GM12878 (cell line): Measurements from ENCODE around the gene PDXP. TPM values are rescaled to one million over a fixed set of nuclear protein-coding genes. Genes with fewer than 3 reads are reported as not detected.

Source experiments
- CUX1 ChIP-seq: IDR thresholded peaks from 2 replicates; pipeline ENCODE4 v1.6.1; 2012; ENCODE audit warnings: improper control_type of control experiment, low read depth, low read length; ENCODE audit not compliant: insufficient replicate concordance
- HSF1 ChIP-seq: fragments of 150-350 bp; IDR thresholded peaks from 2 replicates; pipeline ENCODE4 v1.6.1; 2014; ENCODE audit warnings: mild to moderate bottlenecking, low read depth, low read length
- POLR2AphosphoS5 ChIP-seq: IDR thresholded peaks from 2 replicates; pipeline ENCODE4 v1.6.1; 2011; ENCODE audit warnings: mild to moderate bottlenecking, low read length, inconsistent platforms
- SMAD1 ChIP-seq: fragments of 450-650 bp; IDR thresholded peaks from 2 replicates; pipeline ENCODE4 v1.6.1; 2018; ENCODE audit warnings: mild to moderate bottlenecking, low read depth; ENCODE audit not compliant: partially characterized antibody
- ZSCAN29 ChIP-seq: fragments of 450-650 bp; IDR thresholded peaks from 2 replicates; pipeline ENCODE4 v1.6.1; 2017; ENCODE audit warnings: mild to moderate bottlenecking, moderate library complexity
- ZZZ3 ChIP-seq: IDR thresholded peaks from 2 replicates; pipeline ENCODE4 v1.6.1; 2011; ENCODE audit warnings: low read depth; ENCODE audit not compliant: control insufficient read depth, insufficient read length
- polyA plus RNA-seq, 11 experiments: library from polyadenylated mRNA; depleted of rRNA in 4 of 11; unstranded in 6 of 11; stranded (reverse) in 5 of 11; fragments of >200 nt; fragmentation: Nextera tagmentation in 4 of 11; fragmentation: Illumina TruSeq in 1 of 11; extraction: Ambion mirVana in 4 of 11; extraction: Trizol in 1 of 11; gene quantifications; 1 replicate in 1 of 11; 2 replicates in 10 of 11; pipeline versions ENCODE4 v1.2.1 to v1.2.3, GENCODE V29; 2011 to 2016; ENCODE audit warnings: inconsistent platforms in 2 of 11, missing spikeins in 2 of 11, low read depth in 1 of 11
- total RNA-seq, 4 experiments: library from RNA; depleted of rRNA in 3 of 4; stranded (reverse); fragments of >200 nt in 3 of 4; fragmentation: Illumina TruSeq in 1 of 4; extraction: Trizol in 1 of 4; gene quantifications; 2 replicates each; pipeline versions ENCODE4 v1.2.1 to v1.2.3, GENCODE V29; 2013 to 2021

PDXP gene
- total and polyA plus RNA-seq, 10 of the 15 experiments (the other 5 are each of a cell fraction or from before 2014, with no cell fraction given) = 4.4 to 56.7 (median 34.6) TPM

GRCh38 chr22:37627545-37627944, 31.0 kb upstream of the PDXP start (continued):
- no peak for TF ChIP-seq CUX1
- 0 out of 2 replicates have a peak, but pooled peaks have one; percentile 8 for TF ChIP-seq POLR2AphosphoS5
- TF ChIP-seq SMAD1 = no peak
- no peak for TF ChIP-seq HSF1
- no peak for TF ChIP-seq ZZZ3
- TF ChIP-seq ZSCAN29 = no peak
